NCI-H345 treated with DMSO at 0.1 percent for 48 hours (cell line): ENCODE results near the gene DCAF10.
"Not testable (repeated sequence)": the region's sequence is repeated elsewhere in the genome, so short reads cannot be mapped to it uniquely, and the experiment has no call there.

Source experiments
- DNase-seq: peaks from one replicate; lab custom pipeline; 2025; ENCODE audit not compliant: unreplicated experiment; lab: John Stamatoyannopoulos, UW

Gene DCAF10

GRCh38 chr9:37856551-37856950 is 56.0 kb downstream of the DCAF10 start:
- DNase-seq: no peak

GRCh38 chr9:37859043-37859442 is 58.4 kb downstream of the DCAF10 start:
- DNase-seq: no peak

GRCh38 chr9:37862530-37862929 is 61.9 kb downstream of the DCAF10 start:
- DNase-seq: no peak

- DNase-seq: no peak
Measured at GRCh38 chr9:37870081-37870798, 69.6 kb downstream of the DCAF10 start.

- no peak for DNase-seq
Measured at GRCh38 chr9:37870799-37871176, 70.2 kb downstream of the DCAF10 start.

GRCh38 chr9:37873955-37874354 is 73.4 kb downstream of the DCAF10 start:
- no peak for DNase-seq

GRCh38 chr9:37876376-37876775 is 75.8 kb downstream of the DCAF10 start:
- DNase-seq: no peak

GRCh38 chr9:37880916-37881479 is 80.4 kb downstream of the DCAF10 start:
- DNase-seq: no peak

- not testable (repeated sequence) for DNase-seq
Measured at GRCh38 chr9:37887977-37888583, 87.5 kb downstream of the DCAF10 start.

GRCh38 chr9:37889536-37889935 is 88.9 kb downstream of the DCAF10 start:
- no peak for DNase-seq

GRCh38 chr9:37891042-37891441 is 90.4 kb downstream of the DCAF10 start:
- not testable (repeated sequence) for DNase-seq

GRCh38 chr9:37892063-37892462 is 91.5 kb downstream of the DCAF10 start:
- no peak for DNase-seq

- no peak for DNase-seq
Measured at GRCh38 chr9:37897665-37898064, 97.1 kb downstream of the DCAF10 start.

- no peak for DNase-seq
Measured at GRCh38 chr9:37899041-37899440, 98.4 kb downstream of the DCAF10 start.

- DNase-seq: no peak
Measured at GRCh38 chr9:37902131-37902530, 101.5 kb downstream of the DCAF10 start.

GRCh38 chr9:37902796-37903646 is 102.4 kb downstream of the DCAF10 start:
- peak; percentile 26 for DNase-seq

- DNase-seq: peak; percentile 96
Measured at GRCh38 chr9:37903647-37904444, 103.2 kb downstream of the DCAF10 start, which contains the start of gene SLC25A51. SLC25A51 (minus strand) TSS chr9:37904127; CDS start chr9:37888550, 15,577 bp downstream.

- DNase-seq: no peak
Measured at GRCh38 chr9:37904445-37905130, 104.0 kb downstream of the DCAF10 start.

GRCh38 chr9:37905131-37905505 is 104.5 kb downstream of the DCAF10 start:
- DNase-seq: no peak

GRCh38 chr9:37905776-37906175 is 105.2 kb downstream of the DCAF10 start:
- DNase-seq: no peak
